Right atrium auricular region (tissue), 2 donors: ENCODE measurements around the gene TRAF3IP1. TPM values are rescaled to one million over a fixed set of nuclear protein-coding genes. Genes with fewer than 3 reads are reported as not detected.
A peak's percentile ranks its signal among the peaks of the same experiment; 100 is the strongest.
"Not testable (repeated sequence)": the region's sequence is repeated elsewhere in the genome, so short reads cannot be mapped to it uniquely, and the experiment has no call there.

Source experiments
- DNase-seq: peaks from one replicate; pipeline ENCODE4 v3.0.0-alpha.2; 2019; ENCODE audit warnings: low spot score
- H3K27ac ChIP-seq, 2 donors: fragments of 200-600 bp; sonication (generic); 1 replicate in 1 of 2; 2 replicates in 1 of 2; pipeline ENCODE4 v1.5.1; 2016 to 2019
- H3K27me3 ChIP-seq, 2 donors: fragments of 200-600 bp; sonication (generic); one replicate each; pipeline versions ENCODE4 v1.5.1 to v1.6.0; 2017 to 2019
- H3K36me3 ChIP-seq: fragments of 200-600 bp; sonication (generic); one replicate; pipeline ENCODE4 v1.5.1; 2016
- H3K4me1 ChIP-seq, 2 donors: fragments of 200-600 bp; sonication (generic); one replicate each; pipeline versions ENCODE4 v1.5.1 to v1.6.0; 2017 to 2019
- H3K4me3 ChIP-seq, 2 donors: fragments of 200-600 bp; sonication (generic); 1 replicate in 1 of 2; 2 replicates in 1 of 2; pipeline ENCODE4 v1.5.1; 2017 to 2019; ENCODE audit warnings: mild to moderate bottlenecking in 1 of 2, moderate library complexity in 1 of 2
- H3K9me3 ChIP-seq, 2 donors: fragments of 200-600 bp; sonication (generic); one replicate each; pipeline ENCODE4 v1.5.1; 2019
- total RNA-seq, 2 donors: library from RNA; depleted of rRNA; stranded (reverse); fragments of >200 nt; gene quantifications; one replicate each; pipeline ENCODE4 v1.1.0, GENCODE V29; 2016
- TF ChIP-seq, protein P1 (sequence below), 2 donors: fragments of 200-600 bp; sonication (generic); IDR thresholded peaks; one replicate each; pipeline ENCODE4 v1.5.1; 2019; ENCODE audit warnings: antibody characterized with exemption in 2 of 2

The TRAF3IP1 gene
- total RNA-seq, 2 donors from 2014 or later, result 5.0 to 5.8 TPM

DNA sequence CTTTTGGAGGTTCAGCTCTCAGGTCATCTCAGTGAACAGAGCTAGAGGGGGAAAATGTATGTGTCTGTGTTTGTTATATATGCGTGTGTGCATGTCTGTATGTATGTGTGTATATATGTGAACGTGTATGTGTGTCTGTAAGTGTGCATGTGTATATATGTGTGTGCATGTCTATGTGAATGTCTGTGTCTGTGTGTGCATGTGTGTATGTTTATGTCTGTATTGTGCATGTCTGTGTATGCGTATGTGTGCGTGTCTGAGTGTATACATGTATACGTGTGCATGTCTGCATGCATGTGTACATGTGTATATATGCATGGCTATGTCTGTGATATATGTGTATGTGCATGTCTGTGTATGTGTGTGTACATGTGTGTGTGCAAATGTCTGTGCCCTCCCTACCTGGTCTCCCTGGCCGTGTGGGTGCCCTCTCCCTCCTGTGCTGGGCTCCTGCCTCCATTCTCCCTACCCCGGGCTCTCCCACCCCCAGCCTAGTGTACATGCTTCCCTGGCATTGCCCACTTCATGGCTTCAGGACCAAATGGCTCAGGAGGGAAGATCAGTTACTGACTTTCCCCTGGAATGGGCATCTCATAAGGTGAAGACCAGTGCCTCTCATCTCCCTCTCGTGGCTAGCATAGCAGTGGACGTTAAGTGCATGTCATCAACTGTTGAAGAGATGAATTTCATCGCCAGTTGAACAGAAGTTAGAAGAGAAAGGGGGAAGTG is 49.9 kb downstream of the TRAF3IP1 start:
- Histone ChIP-seq H3K9me3 (no peaks in the 10 kb centered on the region), H3K4me3 (no peak overlapping the region), H3K27ac (no peak overlapping the region), H3K27me3 (no peaks in the 10 kb centered on the region), H3K4me1 (peaks cover 0 to 3% of the 10 kb centered on the region in 2 donors), H3K36me3 (no peaks in the 10 kb centered on the region)
- TF ChIP-seq, protein P1, sequence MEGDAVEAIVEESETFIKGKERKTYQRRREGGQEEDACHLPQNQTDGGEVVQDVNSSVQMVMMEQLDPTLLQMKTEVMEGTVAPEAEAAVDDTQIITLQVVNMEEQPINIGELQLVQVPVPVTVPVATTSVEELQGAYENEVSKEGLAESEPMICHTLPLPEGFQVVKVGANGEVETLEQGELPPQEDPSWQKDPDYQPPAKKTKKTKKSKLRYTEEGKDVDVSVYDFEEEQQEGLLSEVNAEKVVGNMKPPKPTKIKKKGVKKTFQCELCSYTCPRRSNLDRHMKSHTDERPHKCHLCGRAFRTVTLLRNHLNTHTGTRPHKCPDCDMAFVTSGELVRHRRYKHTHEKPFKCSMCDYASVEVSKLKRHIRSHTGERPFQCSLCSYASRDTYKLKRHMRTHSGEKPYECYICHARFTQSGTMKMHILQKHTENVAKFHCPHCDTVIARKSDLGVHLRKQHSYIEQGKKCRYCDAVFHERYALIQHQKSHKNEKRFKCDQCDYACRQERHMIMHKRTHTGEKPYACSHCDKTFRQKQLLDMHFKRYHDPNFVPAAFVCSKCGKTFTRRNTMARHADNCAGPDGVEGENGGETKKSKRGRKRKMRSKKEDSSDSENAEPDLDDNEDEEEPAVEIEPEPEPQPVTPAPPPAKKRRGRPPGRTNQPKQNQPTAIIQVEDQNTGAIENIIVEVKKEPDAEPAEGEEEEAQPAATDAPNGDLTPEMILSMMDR (IDR thresholded peaks at IDR 0.05), result no peak
- DNase-seq, result no peak

DNA sequence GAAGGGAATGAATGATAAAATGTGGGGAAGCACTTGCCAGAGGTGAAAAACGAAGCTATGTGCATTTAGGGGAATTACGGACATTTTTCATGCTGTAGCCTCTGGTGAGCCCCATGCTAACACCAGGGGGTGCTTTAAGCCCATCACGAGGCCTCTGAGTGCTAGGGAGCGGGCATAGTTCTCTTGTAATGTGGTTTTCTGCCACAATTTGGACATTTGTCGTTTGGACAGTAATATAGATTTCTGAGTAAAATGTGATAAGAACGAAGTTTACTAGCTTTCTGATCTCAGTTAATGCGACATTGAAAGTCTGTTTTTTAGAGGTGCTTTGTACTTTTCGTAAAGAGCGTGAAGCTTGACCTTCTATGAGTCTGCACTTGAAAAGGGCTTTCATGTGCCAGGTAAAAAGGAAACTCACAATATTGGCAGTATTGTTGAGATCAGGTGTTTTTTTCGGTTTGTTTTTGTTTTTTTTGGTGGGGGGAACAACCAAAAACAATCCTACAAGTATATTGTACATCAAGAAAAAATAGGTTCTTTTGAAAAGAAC is 50.6 kb downstream of the TRAF3IP1 start:
- DNase-seq, result peak; percentile 70
- peaks cover 0 to 3% of the 10 kb centered on the region in 2 donors for H3K4me1 ChIP-seq
- H3K36me3 ChIP-seq, result no peaks in the 10 kb centered on the region
- no peak overlapping the region for H3K27ac ChIP-seq
- TF ChIP-seq, protein P1 (IDR thresholded peaks at IDR 0.05), result peak; percentile 36 to 83
- H3K9me3 ChIP-seq, result no peaks in the 10 kb centered on the region
- H3K4me3 ChIP-seq, result no peak overlapping the region
- no peaks in the 10 kb centered on the region for H3K27me3 ChIP-seq

DNA sequence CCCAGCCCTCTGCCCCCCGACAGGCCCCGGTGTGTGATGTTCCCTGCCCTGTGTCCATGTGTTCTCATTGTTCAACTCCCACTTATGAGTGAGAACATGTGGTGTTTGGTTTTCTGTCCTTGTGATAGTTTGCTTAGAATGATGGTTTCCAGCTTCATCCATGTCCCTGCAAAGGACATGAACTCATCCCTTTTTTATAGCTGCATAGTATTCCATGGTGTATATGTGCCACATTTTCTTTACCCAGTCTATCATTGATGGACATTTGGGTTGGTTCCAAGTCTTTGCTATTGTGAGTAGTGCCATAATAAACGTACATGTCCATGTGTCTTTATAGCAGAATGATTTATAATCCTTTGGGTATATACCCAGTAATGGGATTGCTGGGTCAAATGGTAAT is 52.0 kb downstream of the TRAF3IP1 start:
- H3K36me3 ChIP-seq, DNase-seq, H3K27ac ChIP-seq, H3K9me3 ChIP-seq, H3K27me3 ChIP-seq, H3K4me1 ChIP-seq, H3K4me3 ChIP-seq: not testable (repeated sequence)

DNA sequence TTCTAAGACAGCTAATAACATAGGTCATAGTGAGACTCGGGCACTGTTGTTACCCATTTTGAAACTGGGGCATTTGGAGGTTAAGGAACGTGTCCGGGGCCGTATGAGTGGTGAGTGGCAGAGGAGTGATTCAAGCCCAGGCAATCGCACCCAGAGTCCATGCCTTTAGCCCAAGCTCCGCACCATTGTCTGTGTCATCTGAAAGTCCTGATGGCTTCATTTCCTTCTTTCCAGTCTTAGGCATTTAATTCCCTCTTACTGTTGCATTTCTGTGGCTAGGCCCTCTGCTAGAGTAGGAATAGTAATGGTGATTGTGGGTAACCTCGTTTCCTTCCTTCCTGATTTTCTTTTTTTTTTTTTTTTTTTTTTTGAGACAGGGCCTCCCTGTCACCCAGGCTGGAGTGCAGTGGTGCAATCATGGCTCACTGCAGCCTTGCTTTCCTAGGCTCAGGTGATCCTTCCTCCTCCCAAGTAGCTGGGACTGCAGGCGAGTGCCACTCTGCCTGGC is 56.6 kb downstream of the TRAF3IP1 start:
- DNase-seq, result no peak
- Histone ChIP-seq H3K4me1 (peaks cover 0 to 34% of the 10 kb centered on the region in 2 donors), H3K27ac (peak overlapping the region in 1 of 2 donors; percentile 84), H3K4me3 (no peak overlapping the region), H3K36me3 (no peaks in the 10 kb centered on the region), H3K27me3 (no peaks in the 10 kb centered on the region), H3K9me3 (no peaks in the 10 kb centered on the region)
- TF ChIP-seq, protein P1 (IDR thresholded peaks at IDR 0.05), result no peak

DNA sequence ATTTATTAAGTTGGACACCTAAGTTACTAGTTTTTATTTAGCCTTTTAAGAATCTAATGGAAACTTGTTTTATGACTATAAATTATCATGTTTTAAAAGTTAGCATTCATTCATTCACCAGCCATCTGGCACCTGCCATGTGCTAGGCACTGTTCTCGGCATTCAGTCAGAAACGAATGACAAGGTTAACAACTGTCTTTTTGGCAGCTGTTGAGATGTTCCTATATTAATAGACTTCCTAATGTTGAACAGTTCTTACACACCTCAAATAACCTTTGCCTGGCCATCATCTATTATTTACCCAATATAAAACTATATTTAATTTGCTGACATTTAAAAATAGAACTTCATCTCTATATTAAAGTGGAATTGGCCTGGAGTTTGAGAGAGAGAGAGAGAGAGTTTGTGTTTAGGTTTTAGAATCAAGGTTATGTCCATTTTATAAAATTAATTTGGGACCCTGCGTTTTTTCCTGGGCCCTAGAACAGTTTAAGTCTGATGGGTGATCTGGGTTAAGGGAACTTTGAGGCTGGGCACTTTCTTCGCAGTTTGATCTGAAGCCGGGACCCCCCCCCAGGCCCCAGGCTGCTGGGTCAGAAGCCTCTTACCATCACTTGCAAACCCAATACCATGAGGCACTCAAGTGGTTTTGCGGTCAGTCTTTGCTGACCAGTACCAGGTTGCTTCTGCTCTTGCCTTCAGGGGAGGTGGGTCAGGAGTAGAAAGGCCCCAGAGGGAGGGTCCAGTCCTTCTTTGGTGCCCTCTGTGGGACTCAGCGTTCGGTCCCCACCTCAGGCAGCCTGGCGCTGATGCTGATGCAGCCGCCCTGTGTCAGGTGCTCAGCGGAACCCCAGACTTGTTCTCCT is 58.1 kb downstream of the TRAF3IP1 start:
- H3K27ac ChIP-seq, result peak overlapping the region; percentile 59 to 84
- H3K27me3 ChIP-seq, result no peaks in the 10 kb centered on the region
- no peak overlapping the region for H3K4me3 ChIP-seq
- H3K4me1 ChIP-seq, result peaks cover 0 to 34% of the 10 kb centered on the region in 2 donors
- no peaks in the 10 kb centered on the region for H3K36me3 ChIP-seq
- no peak for DNase-seq
- TF ChIP-seq, protein P1 (IDR thresholded peaks at IDR 0.05), result no peak
- no peaks in the 10 kb centered on the region for H3K9me3 ChIP-seq
